Trophoblast cell (in vitro differentiated cells and primary cell): ENCODE results near the gene ERCC3.
A peak's percentile ranks its signal among the peaks of the same experiment; 100 is the strongest.

Source experiments
- DNase-seq, 2 donors: peaks; one replicate each; pipeline ENCODE4 v3.0.0-alpha.2; 2016
- H2AFZ ChIP-seq: 2 replicates; pipeline ENCODE4 v1.6.1; 2013; ENCODE audit warnings: low read length, moderate library complexity, mild to moderate bottlenecking; ENCODE audit not compliant: insufficient read depth, poor library complexity
- H2AK5ac ChIP-seq: 2 replicates; pipeline ENCODE4 v1.6.1; 2013; ENCODE audit warnings: mild to moderate bottlenecking, low read length
- H2BK120ac ChIP-seq: 2 replicates; pipeline ENCODE4 v1.6.1; 2013; ENCODE audit warnings: low read length, mild to moderate bottlenecking, moderate library complexity; ENCODE audit not compliant: insufficient read depth, poor library complexity
- H2BK12ac ChIP-seq: 2 replicates; pipeline ENCODE4 v1.6.1; 2013; ENCODE audit warnings: mild to moderate bottlenecking, low read length, moderate library complexity
- H2BK5ac ChIP-seq: 2 replicates; pipeline ENCODE4 v1.6.1; 2013; ENCODE audit warnings: low read length, low read depth, moderate library complexity, mild to moderate bottlenecking; ENCODE audit not compliant: poor library complexity
- H3K14ac ChIP-seq: 2 replicates; pipeline ENCODE4 v1.6.1; 2013; ENCODE audit warnings: mild to moderate bottlenecking, low read length
- H3K18ac ChIP-seq: 2 replicates; pipeline ENCODE4 v1.6.1; 2013; ENCODE audit warnings: mild to moderate bottlenecking, low read length
- H3K23ac ChIP-seq: 2 replicates; pipeline ENCODE4 v1.6.1; 2013; ENCODE audit warnings: low read length
- H3K27ac ChIP-seq: 2 replicates; pipeline ENCODE4 v1.5.1; 2013; ENCODE audit warnings: low read depth, mild to moderate bottlenecking, inconsistent platforms, low read length, moderate library complexity
- H3K27me3 ChIP-seq: 2 replicates; pipeline ENCODE4 v1.6.1; 2013; ENCODE audit warnings: inconsistent platforms, mild to moderate bottlenecking, low read length, moderate library complexity; ENCODE audit not compliant: insufficient read depth
- H3K36me3 ChIP-seq, 2 experiments: 1 replicate in 1 of 2; 2 replicates in 1 of 2; pipeline ENCODE4 v1.6.1; 2013; ENCODE audit warnings: low read length in 2 of 2, mild to moderate bottlenecking in 2 of 2, moderate library complexity in 1 of 2; ENCODE audit not compliant: insufficient read depth in 2 of 2, control insufficient read depth in 1 of 2
- H3K4ac ChIP-seq: 2 replicates; pipeline ENCODE4 v1.6.1; 2013; ENCODE audit warnings: low read depth, mild to moderate bottlenecking, low read length, moderate library complexity
- H3K4me1 ChIP-seq, 2 experiments: 1 replicate in 1 of 2; 2 replicates in 1 of 2; pipeline ENCODE4 v1.6.1; 2013; ENCODE audit warnings: low read length in 2 of 2, mild to moderate bottlenecking in 2 of 2, moderate library complexity in 1 of 2; ENCODE audit not compliant: insufficient read depth in 2 of 2, control insufficient read depth in 1 of 2
- H3K4me2 ChIP-seq: 2 replicates; pipeline ENCODE4 v1.6.1; 2013; ENCODE audit warnings: inconsistent platforms, mild to moderate bottlenecking, low read length, moderate library complexity
- H3K4me3 ChIP-seq: 2 replicates; pipeline ENCODE4 v1.5.1; 2013; ENCODE audit warnings: mild to moderate bottlenecking, low read depth, low read length, inconsistent platforms
- H3K79me1 ChIP-seq: one replicate; pipeline ENCODE4 v1.6.1; 2013; ENCODE audit warnings: low read length
- H3K79me2 ChIP-seq: 2 replicates; pipeline ENCODE4 v1.6.1; 2013; ENCODE audit warnings: low read length, mild to moderate bottlenecking; ENCODE audit not compliant: control insufficient read depth, insufficient read depth, poor library complexity
- H3K9ac ChIP-seq: 2 replicates; pipeline ENCODE4 v1.6.1; 2013; ENCODE audit warnings: mild to moderate bottlenecking, low read length
- H3K9me3 ChIP-seq: 2 replicates; pipeline ENCODE4 v1.6.1; 2013; ENCODE audit warnings: low read depth, mild to moderate bottlenecking, control low read depth, inconsistent platforms, low read length; ENCODE audit not compliant: insufficient read depth
- H4K12ac ChIP-seq: 2 replicates; pipeline ENCODE4 v1.6.1; 2013; ENCODE audit warnings: low read depth, mild to moderate bottlenecking, low read length, moderate library complexity
- H4K8ac ChIP-seq: 2 replicates; pipeline ENCODE4 v1.6.1; 2013; ENCODE audit warnings: low read depth, mild to moderate bottlenecking, low read length, moderate library complexity
- H4K91ac ChIP-seq: one replicate; pipeline ENCODE4 v1.6.1; 2013; ENCODE audit warnings: low read depth, mild to moderate bottlenecking, low read length, moderate library complexity
- WGBS: extraction: QIAGEN DNeasy Blood & Tissue Kit; methylation state at CpG from one replicate; pipeline ENCODE4 v1.1.7; 2013; ENCODE audit warnings: missing lambda C conversion rate; ENCODE audit not compliant: insufficient read length, insufficient coverage; ENCODE audit errors: extremely low coverage; 5-methylcytosine and 5-hydroxymethylcytosine counted together

Gene ERCC3

GRCh38 chr2:127320586-127321275, 26.8 kb upstream of the ERCC3 start:
- Histone ChIP-seq H3K27me3 (no peaks in the 10 kb centered on the region), H2BK5ac (no peak overlapping the region), H3K18ac (no peak overlapping the region), H3K36me3 (peaks cover 16 to 18% of the 10 kb centered on the region in 2 experiments), H2BK12ac (no peak overlapping the region), H4K12ac (no peak overlapping the region), H4K8ac (no peak overlapping the region), H2AK5ac (no peak overlapping the region), H3K4me3 (no peak overlapping the region), H3K4me1 (no peaks in the 10 kb centered on the region), H3K79me1 (no peaks in the 10 kb centered on the region), H3K14ac (no peak overlapping the region), H3K27ac (no peak overlapping the region), H3K23ac (no peak overlapping the region), H3K4ac (no peak overlapping the region), H3K79me2 (no peaks in the 10 kb centered on the region), H4K91ac (no peak overlapping the region), H3K9me3 (no peaks in the 10 kb centered on the region), H3K4me2 (no peak overlapping the region), H3K9ac (no peak overlapping the region), H2BK120ac (no peak overlapping the region), H2AFZ (no peak overlapping the region)
- WGBS = no CpG with 5 or more reads among the region's 1 CpG
- DNase-seq = peak; percentile 68 to 93

- Histone ChIP-seq H3K4me3 (no peak overlapping the region), H2AK5ac (no peak overlapping the region), H4K12ac (no peak overlapping the region), H2BK120ac (no peak overlapping the region), H4K8ac (no peak overlapping the region), H3K27me3 (no peaks in the 10 kb centered on the region), H2AFZ (no peak overlapping the region), H3K4ac (no peak overlapping the region), H3K18ac (no peak overlapping the region), H3K9me3 (no peaks in the 10 kb centered on the region), H3K4me2 (no peak overlapping the region), H2BK5ac (no peak overlapping the region), H3K27ac (no peak overlapping the region), H3K79me1 (no peaks in the 10 kb centered on the region), H3K9ac (no peak overlapping the region), H3K79me2 (no peaks in the 10 kb centered on the region), H3K23ac (no peak overlapping the region), H4K91ac (no peak overlapping the region), H3K14ac (no peak overlapping the region), H2BK12ac (no peak overlapping the region), H3K4me1 (no peaks in the 10 kb centered on the region), H3K36me3 (peaks cover 14 to 22% of the 10 kb centered on the region in 2 experiments)
- WGBS = no CpG with 5 or more reads among the region's 1 CpG
- DNase-seq = peak in 1 of 2 donors; percentile 38
Observed at GRCh38 chr2:127320067-127320466, 26.1 kb upstream of the ERCC3 start.

DNA sequence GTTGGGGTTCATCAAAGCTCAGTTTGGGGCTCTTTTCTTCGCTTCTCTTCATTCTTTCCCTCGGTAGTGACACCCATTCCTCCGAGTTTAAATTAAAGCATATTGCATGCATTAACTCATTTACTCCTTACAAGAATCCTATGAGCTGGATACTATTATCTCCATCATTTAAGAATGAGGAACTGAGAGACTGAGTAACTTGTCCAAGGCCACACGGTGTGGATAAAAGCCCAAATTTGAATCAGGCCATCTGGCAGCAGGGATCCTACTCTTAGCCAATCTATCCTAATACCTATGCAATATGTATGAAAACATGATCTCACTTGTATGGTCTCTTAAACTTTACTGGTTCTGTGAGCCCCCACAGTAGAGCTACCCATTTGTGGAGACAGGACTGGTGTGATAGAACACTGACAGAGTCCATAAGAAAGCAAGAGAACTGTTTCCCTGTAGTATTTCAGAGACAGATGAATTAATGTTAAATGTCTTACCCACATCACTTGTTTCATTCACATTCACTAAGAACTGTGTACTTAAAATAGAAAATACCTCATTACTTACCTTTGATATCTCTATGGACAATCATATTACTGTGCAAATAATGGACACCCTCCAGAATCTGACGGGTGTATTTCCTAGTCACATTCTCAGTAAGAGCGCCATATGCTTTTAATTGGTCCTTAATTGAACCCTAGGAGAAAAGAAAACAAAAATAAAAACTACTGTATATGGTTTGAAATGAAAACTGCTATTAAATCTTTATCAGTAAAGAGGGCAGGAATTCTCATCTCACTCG, 20.4 kb upstream of the ERCC3 start:
- H2BK5ac ChIP-seq = no peak overlapping the region
- H3K79me2 ChIP-seq = no peaks in the 10 kb centered on the region
- no peak overlapping the region for H2BK120ac ChIP-seq
- H2BK12ac ChIP-seq = no peak overlapping the region
- H2AK5ac ChIP-seq = no peak overlapping the region
- H3K4ac ChIP-seq = no peak overlapping the region
- no peak overlapping the region for H3K27ac ChIP-seq
- no peak overlapping the region for H3K23ac ChIP-seq
- H3K79me1 ChIP-seq = no peaks in the 10 kb centered on the region
- H2AFZ ChIP-seq = no peak overlapping the region
- no peak overlapping the region for H3K9ac ChIP-seq
- no peak overlapping the region for H4K12ac ChIP-seq
- no peaks in the 10 kb centered on the region for H3K9me3 ChIP-seq
- H3K4me3 ChIP-seq = no peak overlapping the region
- H3K4me2 ChIP-seq = no peak overlapping the region
- H4K8ac ChIP-seq = no peak overlapping the region
- no peaks in the 10 kb centered on the region for H3K4me1 ChIP-seq
- no CpG with 5 or more reads among the region's 7 CpGs for whole genome bisulfite sequencing
- no peaks in the 10 kb centered on the region for H3K27me3 ChIP-seq
- H3K14ac ChIP-seq = no peak overlapping the region
- no peak for DNase-seq
- no peak overlapping the region for H4K91ac ChIP-seq
- peaks cover 9 to 33% of the 10 kb centered on the region in 2 experiments for H3K36me3 ChIP-seq
- no peak overlapping the region for H3K18ac ChIP-seq

GRCh38 chr2:127313406-127313805, 19.5 kb upstream of the ERCC3 start:
- H3K79me1 ChIP-seq = no peaks in the 10 kb centered on the region
- H3K9ac ChIP-seq = no peak overlapping the region
- H4K91ac ChIP-seq = no peak overlapping the region
- H3K4me1 ChIP-seq = no peaks in the 10 kb centered on the region
- no peak overlapping the region for H3K14ac ChIP-seq
- no peaks in the 10 kb centered on the region for H3K79me2 ChIP-seq
- no peak overlapping the region for H2AK5ac ChIP-seq
- H3K4me3 ChIP-seq = no peak overlapping the region
- no peak overlapping the region for H3K18ac ChIP-seq
- no CpG with 5 or more reads among the region's 3 CpGs for WGBS
- no peaks in the 10 kb centered on the region for H3K27me3 ChIP-seq
- peaks cover 7 to 32% of the 10 kb centered on the region in 2 experiments for H3K36me3 ChIP-seq
- H4K8ac ChIP-seq = no peak overlapping the region
- H2BK5ac ChIP-seq = no peak overlapping the region
- DNase-seq = peak in 1 of 2 donors; percentile 2
- no peak overlapping the region for H2AFZ ChIP-seq
- no peak overlapping the region for H4K12ac ChIP-seq
- no peak overlapping the region for H2BK12ac ChIP-seq
- H3K4ac ChIP-seq = no peak overlapping the region
- H3K27ac ChIP-seq = no peak overlapping the region
- H2BK120ac ChIP-seq = no peak overlapping the region
- H3K23ac ChIP-seq = no peak overlapping the region
- no peaks in the 10 kb centered on the region for H3K9me3 ChIP-seq
- no peak overlapping the region for H3K4me2 ChIP-seq
